ENCODE measurements around the gene TMEM238L.

The TMEM238L gene

GRCh38 chr17:10827898-10828552 lies 24.1 kb upstream of the TMEM238L start:
- Histone ChIP-seq H3K4me3 (ENCODE audit: low read length) (no peak overlapping the region), H3K9me3 (replicated peaks; ENCODE audit: low read length) (no peaks in the 10 kb centered on the region), H3K4me1 (ENCODE audit: control insufficient read depth, insufficient read depth, low read length) (no peaks in the 10 kb centered on the region), H3K27me3 (ENCODE audit: control insufficient read depth, insufficient read depth, low read length) (no peaks in the 10 kb centered on the region), H3K9ac (ENCODE audit: low read depth, low read length) (no peak overlapping the region), H3K4me2 (ENCODE audit: low read length) (no peak overlapping the region), H3K36me3 (ENCODE audit: insufficient read depth, low read length) (no peaks in the 10 kb centered on the region)

GRCh38 chr17:10824874-10825273 lies 21.0 kb upstream of the TMEM238L start:
- Histone ChIP-seq H3K4me2 (ENCODE audit: low read length) (no peak overlapping the region), H3K36me3 (ENCODE audit: insufficient read depth, low read length) (no peaks in the 10 kb centered on the region), H3K9ac (ENCODE audit: low read depth, low read length) (no peak overlapping the region), H3K9me3 (replicated peaks; ENCODE audit: low read length) (no peaks in the 10 kb centered on the region), H3K4me1 (ENCODE audit: control insufficient read depth, insufficient read depth, low read length) (no peaks in the 10 kb centered on the region), H3K27me3 (ENCODE audit: control insufficient read depth, insufficient read depth, low read length) (no peaks in the 10 kb centered on the region), H3K4me3 (ENCODE audit: low read length) (no peak overlapping the region)

- Histone ChIP-seq H3K27me3 (ENCODE audit: control insufficient read depth, insufficient read depth, low read length) (no peaks in the 10 kb centered on the region), H3K9me3 (replicated peaks; ENCODE audit: low read length) (no peaks in the 10 kb centered on the region), H3K4me1 (ENCODE audit: control insufficient read depth, insufficient read depth, low read length) (no peaks in the 10 kb centered on the region), H3K36me3 (ENCODE audit: insufficient read depth, low read length) (no peaks in the 10 kb centered on the region), H3K9ac (ENCODE audit: low read depth, low read length) (no peak overlapping the region), H3K4me3 (ENCODE audit: low read length) (no peak overlapping the region), H3K4me2 (ENCODE audit: low read length) (no peak overlapping the region)
These were observed 17.9 kb upstream of the TMEM238L start for GRCh38 chr17:10821770-10822169.

GRCh38 chr17:10821054-10821453 lies 17.2 kb upstream of the TMEM238L start:
- Histone ChIP-seq H3K27me3 (ENCODE audit: control insufficient read depth, insufficient read depth, low read length) (no peaks in the 10 kb centered on the region), H3K4me1 (ENCODE audit: control insufficient read depth, insufficient read depth, low read length) (no peaks in the 10 kb centered on the region), H3K9ac (ENCODE audit: low read depth, low read length) (no peak overlapping the region), H3K36me3 (ENCODE audit: insufficient read depth, low read length) (no peaks in the 10 kb centered on the region), H3K9me3 (replicated peaks; ENCODE audit: low read length) (no peaks in the 10 kb centered on the region), H3K4me3 (ENCODE audit: low read length) (no peak overlapping the region), H3K4me2 (ENCODE audit: low read length) (no peak overlapping the region)

GRCh38 chr17:10815319-10815718 lies 11.4 kb upstream of the TMEM238L start:
- no peaks in the 10 kb centered on the region for H3K4me1 ChIP-seq (ENCODE audit: control insufficient read depth, insufficient read depth, low read length)
- H3K9me3 ChIP-seq (replicated peaks; ENCODE audit: low read length) = no peaks in the 10 kb centered on the region
- H3K4me2 ChIP-seq (ENCODE audit: low read length) = no peak overlapping the region
- H3K4me3 ChIP-seq (ENCODE audit: low read length) = no peak overlapping the region
- H3K36me3 ChIP-seq (ENCODE audit: insufficient read depth, low read length) = no peaks in the 10 kb centered on the region
- no peaks in the 10 kb centered on the region for H3K27me3 ChIP-seq (ENCODE audit: control insufficient read depth, insufficient read depth, low read length)
- H3K9ac ChIP-seq (ENCODE audit: low read depth, low read length) = no peak overlapping the region

- Histone ChIP-seq H3K4me1 (ENCODE audit: control insufficient read depth, insufficient read depth, low read length) (no peaks in the 10 kb centered on the region), H3K4me3 (ENCODE audit: low read length) (no peak overlapping the region), H3K4me2 (ENCODE audit: low read length) (no peak overlapping the region), H3K9me3 (replicated peaks; ENCODE audit: low read length) (no peaks in the 10 kb centered on the region), H3K36me3 (ENCODE audit: insufficient read depth, low read length) (no peaks in the 10 kb centered on the region), H3K9ac (ENCODE audit: low read depth, low read length) (no peak overlapping the region), H3K27me3 (ENCODE audit: control insufficient read depth, insufficient read depth, low read length) (no peaks in the 10 kb centered on the region)
These were observed 10.2 kb upstream of the TMEM238L start for GRCh38 chr17:10814075-10814474.

GRCh38 chr17:10812674-10813073 lies 8.8 kb upstream of the TMEM238L start:
- H3K4me3 ChIP-seq (ENCODE audit: low read length) = no peak overlapping the region
- H3K4me1 ChIP-seq (ENCODE audit: control insufficient read depth, insufficient read depth, low read length) = no peaks in the 10 kb centered on the region
- no peaks in the 10 kb centered on the region for H3K36me3 ChIP-seq (ENCODE audit: insufficient read depth, low read length)
- H3K9ac ChIP-seq (ENCODE audit: low read depth, low read length) = no peak overlapping the region
- no peaks in the 10 kb centered on the region for H3K27me3 ChIP-seq (ENCODE audit: control insufficient read depth, insufficient read depth, low read length)
- H3K4me2 ChIP-seq (ENCODE audit: low read length) = no peak overlapping the region
- no peaks in the 10 kb centered on the region for H3K9me3 ChIP-seq (replicated peaks; ENCODE audit: low read length)

- Histone ChIP-seq H3K9me3 (replicated peaks; ENCODE audit: low read length) (no peaks in the 10 kb centered on the region), H3K36me3 (ENCODE audit: insufficient read depth, low read length) (no peaks in the 10 kb centered on the region), H3K4me1 (ENCODE audit: control insufficient read depth, insufficient read depth, low read length) (no peaks in the 10 kb centered on the region), H3K27me3 (ENCODE audit: control insufficient read depth, insufficient read depth, low read length) (no peaks in the 10 kb centered on the region), H3K9ac (ENCODE audit: low read depth, low read length) (no peak overlapping the region), H3K4me3 (ENCODE audit: low read length) (no peak overlapping the region), H3K4me2 (ENCODE audit: low read length) (no peak overlapping the region)
These were observed 5.7 kb upstream of the TMEM238L start for GRCh38 chr17:10809605-10810004.

- Histone ChIP-seq H3K9me3 (replicated peaks; ENCODE audit: low read length) (peaks cover under 1% of the 10 kb centered on the region), H3K4me1 (ENCODE audit: control insufficient read depth, insufficient read depth, low read length) (no peaks in the 10 kb centered on the region), H3K36me3 (ENCODE audit: insufficient read depth, low read length) (no peaks in the 10 kb centered on the region), H3K4me3 (ENCODE audit: low read length) (no peak overlapping the region), H3K4me2 (ENCODE audit: low read length) (no peak overlapping the region), H3K9ac (ENCODE audit: low read depth, low read length) (no peak overlapping the region), H3K27me3 (ENCODE audit: control insufficient read depth, insufficient read depth, low read length) (no peaks in the 10 kb centered on the region)
These were observed 3.8 kb upstream of the TMEM238L start for GRCh38 chr17:10807704-10808128.

- Histone ChIP-seq H3K27me3 (ENCODE audit: control insufficient read depth, insufficient read depth, low read length) (no peaks in the 10 kb centered on the region), H3K4me2 (ENCODE audit: low read length) (no peak overlapping the region), H3K9me3 (replicated peaks; ENCODE audit: low read length) (peaks cover 3% of the 10 kb centered on the region), H3K4me3 (ENCODE audit: low read length) (no peak overlapping the region), H3K36me3 (ENCODE audit: insufficient read depth, low read length) (no peaks in the 10 kb centered on the region), H3K9ac (ENCODE audit: low read depth, low read length) (no peak overlapping the region), H3K4me1 (ENCODE audit: control insufficient read depth, insufficient read depth, low read length) (no peaks in the 10 kb centered on the region)
These were observed 2.8 kb upstream of the TMEM238L start for GRCh38 chr17:10806545-10807262.

- Histone ChIP-seq H3K27me3 (ENCODE audit: control insufficient read depth, insufficient read depth, low read length) (no peaks in the 10 kb centered on the region), H3K4me3 (ENCODE audit: low read length) (no peak overlapping the region)
These were observed 2.0 kb upstream of the TMEM238L start for GRCh38 chr17:10805911-10806310.

GRCh38 chr17:10804546-10804945 lies 647 bp upstream of the TMEM238L start:
- Histone ChIP-seq H3K36me3 (ENCODE audit: insufficient read depth, low read length) (no peaks in the 10 kb centered on the region), H3K9ac (ENCODE audit: low read depth, low read length) (no peak overlapping the region), H3K27me3 (ENCODE audit: control insufficient read depth, insufficient read depth, low read length) (no peaks in the 10 kb centered on the region), H3K4me3 (ENCODE audit: low read length) (no peak overlapping the region), H3K9me3 (replicated peaks; ENCODE audit: low read length) (peaks cover 3% of the 10 kb centered on the region), H3K4me1 (ENCODE audit: control insufficient read depth, insufficient read depth, low read length) (no peaks in the 10 kb centered on the region), H3K4me2 (ENCODE audit: low read length) (no peak overlapping the region)

More at GRCh38 chr17:10805911-10806310, 2.0 kb upstream of the TMEM238L start:
- H3K9me3 ChIP-seq (replicated peaks; ENCODE audit: low read length) = peaks cover 3% of the 10 kb centered on the region
- H3K4me1 ChIP-seq (ENCODE audit: control insufficient read depth, insufficient read depth, low read length) = no peaks in the 10 kb centered on the region
- H3K36me3 ChIP-seq (ENCODE audit: insufficient read depth, low read length) = no peaks in the 10 kb centered on the region
- no peak overlapping the region for H3K4me2 ChIP-seq (ENCODE audit: low read length)
- no peak overlapping the region for H3K9ac ChIP-seq (ENCODE audit: low read depth, low read length)

All from skeletal muscle satellite cell (primary cell).